Activated naive CD4-positive, alpha-beta T cell treated with anti-CD3 and anti-CD28 coated beads, Interleukin-2, amount 50 U/mL, for 72 hours (primary cell): ENCODE data around the gene GNB3. TPM values are rescaled to one million over a fixed set of nuclear protein-coding genes. Genes with fewer than 3 reads are reported as not detected.

Source experiments
- ATAC-seq, 2 donors: fragments of 150-1000 bp; cut with Tn5 transposase; 2 replicates each; pipeline ENCODE4 v1.10.0; 2021; ENCODE audit warnings: mild to moderate bottlenecking in 2 of 2, moderate library complexity in 2 of 2
- DNase-seq, 2 donors: peaks; one replicate each; pipeline ENCODE4 v3.0.0; 2021 to 2022; ENCODE audit warnings: low spot score in 2 of 2
- H3K27ac Mint-ChIP-seq, 2 donors: one replicate each; pipeline ENCODE4 v1.8.0; 2022; ENCODE audit warnings: mild to moderate bottlenecking in 2 of 2, mixed read lengths in 2 of 2
- H3K36me3 Mint-ChIP-seq, 2 donors: one replicate each; pipeline ENCODE4 v1.8.0; 2022; ENCODE audit warnings: mixed read lengths in 2 of 2
- H3K9me3 Mint-ChIP-seq, 2 donors: one replicate each; pipeline ENCODE4 v1.8.0; 2022; ENCODE audit warnings: mixed read lengths in 2 of 2
- total RNA-seq, 2 donors: library from RNA; stranded (reverse); gene quantifications; one replicate each; pipeline ENCODE4 v1.2.3, GENCODE V29; 2022

Gene GNB3
- total RNA-seq, 2 donors from 2014 or later, result 0.25 to 1.8 TPM

DNA sequence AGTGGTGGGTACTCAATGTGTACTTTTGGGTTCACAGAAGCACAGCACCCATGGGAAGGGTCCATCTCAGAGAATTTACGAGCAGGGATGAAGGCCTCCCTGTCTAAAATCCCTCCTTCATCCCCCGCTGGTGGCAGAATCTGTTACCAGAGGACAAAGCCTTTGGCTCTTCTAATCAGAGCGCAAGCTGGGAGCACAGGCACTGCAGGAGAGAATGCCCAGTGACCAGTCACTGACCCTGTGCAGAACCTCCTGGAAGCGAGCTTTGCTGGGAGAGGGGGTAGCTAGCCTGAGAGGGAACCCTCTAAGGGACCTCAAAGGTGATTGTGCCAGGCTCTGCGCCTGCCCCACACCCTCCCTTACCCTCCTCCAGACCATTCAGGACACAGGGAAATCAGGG lies 20.6 kb upstream of the GNB3 start:
- DNase-seq, result no peak
- Mint-ChIP-seq H3K9me3 (no peaks in the 10 kb centered on the region), H3K27ac (no peak overlapping the region), H3K36me3 (peaks cover 8 to 22% of the 10 kb centered on the region in 2 donors)
- no peak for ATAC-seq

DNA sequence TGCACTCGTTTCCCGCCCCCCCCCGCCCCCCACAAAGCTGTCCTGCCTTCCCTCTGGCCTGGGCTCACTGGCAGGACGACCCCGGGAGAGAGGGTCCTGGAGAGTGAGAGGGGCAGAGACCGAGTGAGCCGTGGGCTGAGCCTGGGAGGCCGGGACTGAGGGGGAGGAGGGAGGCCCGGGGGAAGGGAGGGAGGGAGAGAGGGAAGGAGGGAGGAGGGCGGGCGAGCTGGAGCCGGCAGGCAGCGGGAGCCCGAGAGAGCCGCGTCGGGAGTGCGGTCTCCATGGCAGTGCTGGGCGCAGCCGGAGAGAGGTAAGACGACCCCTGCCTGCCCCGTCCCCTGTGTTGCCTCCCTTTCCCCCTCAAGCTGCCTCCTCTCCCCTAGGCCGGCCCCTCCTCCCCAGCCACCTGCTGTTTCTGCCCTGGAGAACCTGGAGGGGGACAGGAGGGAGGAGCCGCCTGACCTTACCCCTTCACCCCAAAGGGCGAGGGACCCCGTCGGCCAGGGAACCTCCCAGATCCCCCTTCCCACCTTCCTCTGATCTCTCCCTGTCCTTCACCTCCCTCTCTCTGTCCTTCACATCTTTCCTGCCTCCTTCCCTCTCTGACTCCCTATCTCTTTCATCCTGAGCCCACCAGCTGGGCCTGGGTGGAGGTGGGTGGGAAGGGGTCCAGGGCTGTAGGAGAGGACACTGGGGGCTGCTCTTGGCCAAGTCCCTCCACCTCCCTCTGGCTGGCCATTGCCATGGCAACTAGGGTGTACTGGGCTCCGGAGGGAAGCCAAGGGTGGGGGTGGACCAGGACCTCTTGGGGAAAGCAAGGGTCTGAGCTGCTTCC lies 18.9 kb upstream of the GNB3 start, which contains the start of gene GPR162:
Gene GPR162 (plus strand): TSS at position 231 of the 835 bp plus-strand sequence. CDS start 2,078 bp downstream, outside the sequence.
- Mint-ChIP-seq H3K9me3 (no peaks in the 10 kb centered on the region), H3K27ac (peak within 1 kb of the TSS in 1 of 2 donors; percentile 91), H3K36me3 (peaks cover 8 to 18% of the 10 kb centered on the region in 2 donors)
- ATAC-seq (no peak), DNase-seq (no peak)

DNA sequence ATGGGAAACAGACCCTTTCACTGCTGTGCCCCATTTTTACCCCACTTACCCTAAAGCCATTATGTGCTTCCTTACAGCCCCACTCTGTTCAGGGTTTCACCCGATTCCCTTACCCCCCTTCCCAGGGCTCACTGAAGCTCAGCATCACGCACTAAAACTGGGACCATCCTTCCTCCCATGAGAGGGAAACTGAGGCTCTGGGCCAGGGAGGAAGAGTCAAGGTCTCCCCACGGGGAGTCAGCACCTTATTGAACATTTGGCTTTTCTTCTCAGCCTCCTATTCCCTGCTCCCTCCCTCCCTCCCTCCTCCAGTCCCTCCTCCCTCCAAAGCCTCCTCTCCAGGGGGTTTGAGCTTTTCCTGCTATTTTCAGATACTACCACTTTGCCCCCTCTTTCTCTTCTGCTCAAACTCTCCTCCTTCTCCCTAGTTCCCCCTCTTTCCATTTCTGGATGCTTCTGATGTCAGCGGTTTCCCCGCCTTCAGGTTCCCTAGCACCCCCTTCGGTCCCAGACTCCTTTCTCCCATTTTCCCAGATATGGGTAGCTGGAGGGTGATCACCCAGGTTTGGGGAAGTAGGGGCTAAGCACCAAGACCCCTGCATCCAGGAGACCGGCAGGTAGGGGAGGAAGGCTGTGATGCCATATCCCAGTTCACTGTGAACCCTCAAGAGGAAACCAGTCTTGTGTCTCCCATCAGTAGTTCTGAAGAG lies 18.1 kb upstream of the GNB3 start:
- no peak for DNase-seq
- Mint-ChIP-seq H3K36me3 (peaks cover 5 to 11% of the 10 kb centered on the region in 2 donors), H3K27ac (no peak overlapping the region), H3K9me3 (no peaks in the 10 kb centered on the region)
- no peak for ATAC-seq

DNA sequence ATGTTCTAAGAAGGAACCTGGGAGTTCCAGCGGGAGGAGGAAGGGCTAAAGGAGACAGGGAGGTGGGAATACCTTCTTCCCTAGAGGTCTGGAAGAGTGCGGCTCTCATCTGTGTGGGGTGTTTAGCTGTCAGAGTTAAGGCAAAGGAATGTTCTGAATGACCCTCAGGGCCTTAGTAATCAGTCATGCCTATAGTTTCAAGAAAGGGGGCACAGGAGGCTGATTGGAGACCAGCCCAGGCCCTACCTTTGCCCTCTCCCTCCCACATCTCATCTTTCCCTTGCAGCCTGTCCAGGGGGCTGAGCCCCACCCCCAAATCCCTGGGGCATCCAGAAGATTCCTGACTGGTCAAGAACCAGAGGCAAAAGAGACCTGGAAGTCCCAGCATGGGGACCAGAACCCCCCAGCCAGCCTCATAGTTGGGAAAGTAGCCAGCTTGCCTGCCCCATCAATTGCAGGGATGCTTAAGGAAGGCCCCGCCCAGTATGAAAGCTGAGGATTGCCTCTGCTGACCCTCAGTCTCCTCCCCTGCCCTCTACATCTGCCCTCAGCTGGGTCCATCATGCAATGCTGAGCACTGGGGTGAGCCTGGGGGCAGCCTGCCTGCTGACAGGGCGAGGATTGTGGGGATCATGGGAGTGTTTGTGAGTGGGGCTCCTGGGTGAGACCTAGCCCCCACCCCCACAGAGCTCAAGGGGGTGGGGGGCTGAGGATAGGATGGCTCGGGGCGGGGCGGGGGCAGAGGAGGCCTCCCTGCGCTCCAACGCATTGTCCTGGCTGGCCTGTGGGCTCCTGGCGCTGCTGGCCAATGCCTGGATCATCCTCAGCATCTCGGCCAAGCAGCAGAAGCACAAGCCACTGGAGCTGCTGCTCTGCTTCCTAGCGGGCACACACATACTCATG lies 17.3 kb upstream of the GNB3 start:
- no peak for DNase-seq
- ATAC-seq, result no peak
- Mint-ChIP-seq H3K36me3 (peaks cover 0 to 2% of the 10 kb centered on the region in 2 donors), H3K27ac (no peak overlapping the region), H3K9me3 (no peaks in the 10 kb centered on the region)

DNA sequence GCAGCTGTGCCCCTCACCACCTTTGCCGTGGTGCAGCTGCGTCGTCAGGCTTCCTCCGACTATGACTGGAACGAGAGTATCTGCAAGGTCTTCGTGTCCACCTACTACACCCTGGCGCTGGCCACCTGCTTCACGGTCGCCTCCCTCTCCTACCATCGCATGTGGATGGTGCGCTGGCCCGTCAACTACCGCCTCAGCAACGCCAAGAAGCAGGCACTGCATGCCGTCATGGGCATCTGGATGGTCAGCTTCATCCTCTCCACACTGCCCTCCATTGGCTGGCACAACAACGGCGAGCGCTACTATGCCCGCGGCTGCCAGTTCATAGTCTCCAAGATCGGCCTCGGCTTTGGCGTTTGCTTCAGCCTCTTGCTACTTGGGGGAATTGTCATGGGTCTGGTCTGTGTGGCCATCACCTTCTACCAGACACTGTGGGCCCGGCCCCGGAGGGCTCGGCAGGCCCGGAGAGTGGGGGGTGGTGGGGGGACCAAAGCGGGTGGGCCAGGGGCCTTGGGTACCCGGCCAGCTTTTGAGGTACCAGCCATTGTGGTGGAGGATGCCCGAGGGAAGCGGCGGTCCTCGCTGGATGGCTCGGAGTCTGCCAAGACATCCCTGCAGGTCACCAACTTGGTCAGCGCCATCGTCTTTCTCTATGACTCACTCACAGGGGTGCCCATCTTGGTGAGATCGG lies 16.5 kb upstream of the GNB3 start:
- Mint-ChIP-seq H3K27ac (no peak overlapping the region), H3K36me3 (no peaks in the 10 kb centered on the region), H3K9me3 (no peaks in the 10 kb centered on the region)
- DNase-seq (peak in 1 of 2 donors; percentile 52), ATAC-seq (no peak)

DNA sequence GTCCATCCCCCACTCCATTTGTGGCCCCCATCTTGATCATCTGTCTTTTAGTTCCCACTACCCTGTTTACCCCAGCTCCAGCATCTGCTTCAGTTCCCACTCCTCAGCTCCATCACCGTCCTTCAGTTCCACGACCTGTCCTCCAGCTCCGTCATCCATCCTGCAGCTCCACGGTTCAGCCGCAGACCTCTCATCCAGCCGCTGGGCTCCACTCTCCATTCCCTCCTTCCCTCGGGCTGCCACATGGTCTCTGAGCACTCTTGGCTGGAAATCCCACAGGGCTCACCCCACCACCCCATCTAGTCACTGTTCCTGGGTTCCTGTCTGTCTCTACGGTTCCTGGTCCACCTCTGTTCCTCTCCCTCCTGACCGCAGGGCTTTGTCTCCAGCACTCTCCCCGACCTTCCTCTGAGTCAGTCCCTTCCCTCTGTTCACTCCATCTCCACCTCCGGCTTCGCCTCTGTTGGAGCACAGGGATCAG lies 15.8 kb upstream of the GNB3 start:
- H3K27ac Mint-ChIP-seq, result no peak overlapping the region
- DNase-seq, result peak in 1 of 2 donors; percentile 51
- ATAC-seq, result no peak

DNA sequence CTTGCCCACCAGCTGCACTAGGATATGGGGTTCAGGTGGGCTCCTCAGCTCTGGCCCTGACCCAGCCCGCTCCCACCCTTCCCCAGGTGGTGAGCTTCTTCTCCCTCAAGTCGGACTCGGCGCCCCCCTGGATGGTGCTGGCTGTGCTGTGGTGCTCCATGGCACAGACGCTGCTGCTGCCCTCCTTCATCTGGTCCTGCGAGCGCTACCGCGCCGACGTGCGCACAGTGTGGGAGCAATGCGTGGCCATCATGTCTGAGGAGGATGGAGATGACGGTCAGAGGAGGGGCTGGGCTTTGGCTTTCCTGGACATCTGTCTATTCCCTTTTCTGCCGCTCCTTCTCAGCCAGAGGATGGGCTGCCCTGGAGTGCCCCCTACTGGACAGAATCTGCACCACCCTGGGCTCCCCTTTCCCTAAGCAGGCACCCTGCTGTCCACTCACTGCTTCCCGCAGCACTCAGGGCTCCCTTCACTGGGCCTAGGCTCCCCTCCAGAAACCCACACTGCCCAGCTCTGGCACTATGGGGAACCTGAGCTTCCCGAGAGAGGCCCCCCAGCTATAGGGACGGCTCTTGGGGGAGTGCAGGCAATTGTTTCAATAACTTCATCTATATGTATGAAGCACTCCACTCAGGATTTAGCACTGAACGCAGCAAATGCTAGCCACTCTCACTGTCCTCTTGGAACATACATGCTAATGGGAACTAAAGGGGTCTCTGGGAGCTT lies 15.2 kb upstream of the GNB3 start:
- H3K36me3 Mint-ChIP-seq, result no peaks in the 10 kb centered on the region
- H3K27ac Mint-ChIP-seq, result no peak overlapping the region
- peak; percentile 74 to 82 for ATAC-seq
- DNase-seq, result peak; percentile 87 to 91
- H3K9me3 Mint-ChIP-seq, result no peaks in the 10 kb centered on the region

More for the DNA sequence above, 15.8 kb upstream of the GNB3 start:
- no peaks in the 10 kb centered on the region for H3K36me3 Mint-ChIP-seq
- H3K9me3 Mint-ChIP-seq, result no peaks in the 10 kb centered on the region

DNA sequence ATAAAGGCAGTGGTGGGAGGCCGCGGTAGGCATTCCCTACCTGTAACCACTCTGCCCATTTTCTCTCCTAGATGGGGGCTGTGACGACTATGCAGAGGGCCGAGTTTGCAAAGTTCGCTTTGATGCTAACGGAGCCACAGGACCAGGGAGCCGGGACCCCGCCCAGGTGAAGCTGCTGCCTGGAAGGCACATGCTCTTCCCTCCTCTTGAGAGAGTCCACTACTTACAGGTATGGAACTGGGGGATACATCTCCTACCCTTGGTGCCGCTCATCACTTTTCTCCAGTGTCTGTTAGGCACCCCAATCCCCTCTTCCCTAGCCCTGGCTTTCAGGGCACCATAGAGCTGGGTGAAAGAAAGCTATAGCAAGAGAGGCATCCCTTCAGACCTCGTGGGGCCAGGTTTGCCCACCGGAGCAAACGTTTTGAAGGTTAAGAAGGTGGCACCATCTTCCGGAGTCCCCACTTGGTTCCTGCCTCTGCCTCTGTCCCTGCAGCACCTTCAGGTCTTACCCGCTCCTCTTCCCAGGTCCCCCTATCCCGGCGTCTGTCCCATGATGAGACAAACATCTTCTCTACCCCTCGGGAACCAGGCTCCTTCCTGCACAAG lies 14.5 kb upstream of the GNB3 start:
- ATAC-seq (no peak), DNase-seq (no peak)
- Mint-ChIP-seq H3K27ac (no peak overlapping the region), H3K36me3 (no peaks in the 10 kb centered on the region), H3K9me3 (no peaks in the 10 kb centered on the region)

DNA sequence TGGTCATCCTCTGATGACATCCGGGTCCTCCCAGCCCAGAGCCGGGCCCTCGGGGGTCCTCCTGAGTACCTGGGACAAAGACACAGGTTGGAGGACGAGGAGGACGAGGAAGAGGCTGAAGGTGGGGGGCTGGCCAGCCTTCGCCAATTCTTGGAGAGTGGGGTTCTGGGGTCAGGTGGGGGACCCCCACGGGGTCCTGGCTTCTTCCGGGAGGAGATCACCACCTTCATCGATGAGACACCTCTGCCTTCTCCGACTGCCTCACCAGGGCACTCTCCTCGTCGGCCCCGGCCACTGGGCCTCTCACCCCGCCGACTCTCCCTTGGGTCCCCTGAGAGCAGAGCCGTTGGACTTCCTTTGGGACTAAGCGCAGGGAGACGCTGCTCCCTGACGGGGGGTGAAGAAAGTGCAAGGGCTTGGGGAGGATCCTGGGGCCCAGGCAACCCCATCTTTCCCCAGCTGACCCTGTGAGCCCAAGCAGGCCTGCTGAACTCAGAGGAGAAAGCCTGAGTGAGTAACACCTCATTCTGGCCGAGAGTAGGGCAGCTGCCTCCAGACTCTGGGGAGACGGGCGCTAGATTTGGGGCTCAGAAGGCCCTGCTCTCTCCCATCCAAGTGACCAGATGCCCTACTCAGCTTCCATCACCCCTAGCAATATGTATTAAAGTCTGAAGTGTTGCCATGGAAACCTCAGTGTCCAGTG lies 13.8 kb upstream of the GNB3 start:
- DNase-seq, result peak in 1 of 2 donors; percentile 54
- Mint-ChIP-seq H3K9me3 (no peaks in the 10 kb centered on the region), H3K36me3 (no peaks in the 10 kb centered on the region), H3K27ac (no peak overlapping the region)
- ATAC-seq, result no peak

DNA sequence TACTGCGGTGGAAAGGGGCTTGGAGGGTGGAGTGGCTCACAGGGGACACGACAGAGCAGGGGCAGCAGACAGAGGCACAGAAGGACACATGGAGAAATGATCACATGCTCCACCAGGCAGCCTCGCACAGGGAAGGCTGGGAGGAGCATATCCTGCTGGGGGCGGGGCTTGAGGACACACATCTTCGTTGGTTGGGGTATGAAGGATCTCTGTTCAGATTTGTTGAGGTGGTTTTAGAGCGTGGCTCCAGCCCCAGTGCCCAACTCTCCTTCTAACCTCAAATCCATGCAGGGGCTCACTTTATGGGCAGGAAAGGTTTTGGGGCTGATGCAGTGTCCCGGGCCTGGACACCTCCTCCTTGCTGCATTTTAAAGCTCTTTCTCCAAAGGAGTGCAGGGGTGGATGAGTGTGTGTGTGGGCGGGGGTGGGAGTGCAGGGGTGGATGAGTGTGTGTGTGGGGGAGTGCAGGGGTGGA lies 13.3 kb upstream of the GNB3 start:
- no peak overlapping the region for H3K27ac Mint-ChIP-seq
- peak; percentile 50 to 63 for DNase-seq
- peak in 1 of 2 donors; percentile 45 for ATAC-seq
- no peaks in the 10 kb centered on the region for H3K36me3 Mint-ChIP-seq
- H3K9me3 Mint-ChIP-seq, result no peaks in the 10 kb centered on the region

DNA sequence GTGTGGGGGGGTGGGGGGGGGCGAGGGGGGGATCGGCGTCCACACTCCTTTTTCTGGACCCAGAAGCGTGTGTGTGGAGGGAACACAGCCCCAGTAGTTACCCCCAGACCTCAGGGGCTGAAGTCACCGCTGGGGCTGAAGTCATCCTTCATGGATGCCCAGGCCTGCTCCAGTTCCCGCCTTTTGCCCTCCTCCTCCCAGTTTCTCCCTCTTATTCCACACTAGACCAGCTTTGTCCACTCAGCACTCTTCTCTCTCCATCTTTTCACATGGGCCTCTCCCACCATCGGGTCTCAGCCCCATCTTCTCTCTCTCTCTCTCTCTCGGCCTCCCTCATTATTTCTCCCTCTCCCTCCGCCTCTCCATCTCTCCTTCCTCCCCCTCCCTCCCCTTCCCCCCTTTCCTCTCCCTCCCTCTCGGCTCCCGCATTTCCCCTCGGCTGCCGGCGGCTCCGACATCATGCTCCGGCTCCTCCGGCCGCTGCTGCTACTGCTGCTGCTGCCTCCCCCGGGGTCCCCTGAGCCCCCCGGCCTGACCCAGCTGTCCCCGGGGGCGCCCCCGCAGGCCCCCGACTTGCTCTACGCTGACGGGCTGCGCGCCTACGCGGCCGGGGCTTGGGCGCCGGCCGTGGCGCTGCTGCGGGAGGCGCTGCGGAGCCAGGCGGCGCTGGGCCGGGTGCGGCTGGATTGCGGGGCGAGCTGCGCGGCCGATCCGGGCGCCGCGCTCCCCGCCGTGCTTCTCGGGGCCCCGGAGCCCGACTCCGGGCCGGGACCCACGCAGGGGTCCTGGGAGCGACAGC lies 12.5 kb upstream of the GNB3 start, which contains the start of gene P3H3:
Gene P3H3 (plus strand): TSS at position 426 of the 799 bp plus-strand sequence. CDS start 34 bp downstream, at position 460.
- peak; percentile 39 to 48 for ATAC-seq
- no peaks in the 10 kb centered on the region for H3K36me3 Mint-ChIP-seq
- no peaks in the 10 kb centered on the region for H3K9me3 Mint-ChIP-seq
- peak within 1 kb of the TSS; percentile 61 to 82 for H3K27ac Mint-ChIP-seq
- DNase-seq, result peak; percentile 14 to 37

DNA sequence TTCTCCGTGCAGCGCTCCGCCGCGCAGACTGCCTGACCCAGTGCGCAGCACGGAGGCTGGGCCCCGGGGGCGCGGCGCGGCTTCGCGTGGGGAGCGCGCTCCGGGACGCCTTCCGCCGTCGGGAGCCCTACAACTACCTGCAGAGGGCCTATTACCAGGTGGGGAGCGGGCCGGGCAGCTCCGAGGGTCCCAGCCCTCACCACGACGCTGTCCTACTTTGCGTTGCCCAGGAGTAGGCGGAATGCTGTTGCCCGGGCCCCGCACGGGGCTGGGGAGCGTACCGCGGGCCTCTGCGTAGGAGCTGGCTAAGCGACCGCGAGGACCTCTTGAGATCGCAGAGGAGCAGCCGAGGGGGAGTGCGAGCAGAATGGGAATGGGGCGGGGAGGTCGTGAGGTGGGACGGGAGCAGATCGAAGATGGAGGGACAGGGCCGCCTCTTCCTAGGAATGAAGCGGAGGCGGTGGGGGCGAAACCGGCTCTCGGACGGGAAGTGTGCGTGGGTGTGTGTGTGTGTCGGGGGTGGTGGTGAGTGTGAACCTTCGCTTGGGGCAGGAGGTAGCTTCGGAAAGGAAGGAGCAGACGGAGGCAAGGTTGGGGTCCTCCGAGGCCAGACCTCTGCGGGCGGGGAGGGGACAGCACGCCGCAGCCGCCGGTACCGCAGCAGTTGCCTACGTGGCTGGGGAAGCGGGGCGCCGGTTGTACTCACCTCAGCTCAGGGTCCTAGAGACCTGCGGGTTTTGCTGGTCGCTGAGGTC lies 11.8 kb upstream of the GNB3 start:
- H3K9me3 Mint-ChIP-seq, result no peaks in the 10 kb centered on the region
- no peaks in the 10 kb centered on the region for H3K36me3 Mint-ChIP-seq
- peak; percentile 47 to 57 for DNase-seq
- peak overlapping the region; percentile 61 to 82 for H3K27ac Mint-ChIP-seq
- ATAC-seq, result peak; percentile 51 to 55
